GM12878 (cell line): Measurements from ENCODE around the gene LIG4. TPM values are rescaled to one million over a fixed set of nuclear protein-coding genes. Genes with fewer than 3 reads are reported as not detected.

ENCODE experiments used
- ATAC-seq: fragments of 200-7000 bp; cut with Tn5 transposase; 3 replicates; pipeline ENCODE4 v1.9.1; 2020; ENCODE audit warnings: mild to moderate bottlenecking, moderate library complexity
- BruUV-seq: library from RNA; stranded (reverse); fragments of 400-500 nt; replicated peaks from 2 replicates; lab custom pipeline; 2021; lab: Mats Ljungman, UMichigan
- CTCF ChIA-PET: fragments of 300-600 bp; sonication (Branson Sonifier 250); formaldehyde crosslinking; extraction: SDS; loops from one replicate; lab custom pipeline; 2021; ENCODE audit warnings: inconsistent platforms; lab: Yijun Ruan, JAX
- POLR2A ChIA-PET: fragments of 350-600 bp; formaldehyde crosslinking; extraction: SDS; loops from one replicate; lab custom pipeline; 2021; ENCODE audit warnings: inconsistent platforms; lab: Charles Lee
- RAD21 ChIA-PET: fragments of 300-600 bp; sonication (Branson Sonifier 250); formaldehyde crosslinking; loops from one replicate; lab custom pipeline; 2023; ENCODE audit warnings: antibody characterized with exemption; ENCODE audit not compliant: unreplicated experiment; lab: Charles Lee
- SMC1A ChIA-PET: fragments of 300-600 bp; sonication (Branson Sonifier 250); formaldehyde crosslinking; loops from one replicate; lab custom pipeline; 2023; ENCODE audit not compliant: unreplicated experiment, uncharacterized antibody; lab: Charles Lee
- DNase-seq: peaks from one replicate; pipeline ENCODE4 v3.0.0-alpha.2; 2011; ENCODE audit warnings: low read depth, low spot score
- FAIRE-seq: peaks from 3 replicates; lab custom pipeline; 2011; peaks lifted over from hg19 to GRCh38; lab: Jason Lieb, UNC
- H2AFZ ChIP-seq: 2 replicates; pipeline ENCODE4 v1.6.0; 2011; ENCODE audit warnings: low read depth, low read length, control low read depth; ENCODE audit not compliant: control insufficient read depth
- H3K27ac ChIP-seq: 2 replicates; pipeline ENCODE4 v1.5.1; 2011; ENCODE audit warnings: control low read depth; ENCODE audit not compliant: control insufficient read depth, insufficient read depth
- H3K27me3 ChIP-seq, 2 experiments: replicated peaks in 1 of 2; 2 replicates each; pipeline versions ENCODE4 v1.6.0 to v1.6.1; 2011; ENCODE audit warnings: low read length in 1 of 2; ENCODE audit not compliant: control insufficient read depth in 2 of 2, insufficient read depth in 2 of 2
- H3K36me3 ChIP-seq, 2 experiments: 2 replicates each; pipeline ENCODE4 v1.5.1; 2011; ENCODE audit warnings: low read length in 1 of 2; ENCODE audit not compliant: control insufficient read depth in 2 of 2, insufficient read depth in 2 of 2
- H3K4me1 ChIP-seq: 2 replicates; pipeline ENCODE4 v1.6.1; 2011; ENCODE audit warnings: mild to moderate bottlenecking, low read length, moderate library complexity, mixed read lengths; ENCODE audit not compliant: control insufficient read depth, insufficient read depth
- H3K4me2 ChIP-seq: 2 replicates; pipeline ENCODE4 v1.6.0; 2011; ENCODE audit warnings: control low read depth; ENCODE audit not compliant: control insufficient read depth, insufficient read depth
- H3K4me3 ChIP-seq: fragments of 200-600 bp; sonication (generic); 2 replicates; pipeline ENCODE4 v1.5.1; 2016
- H3K79me2 ChIP-seq: 2 replicates; pipeline ENCODE4 v1.6.0; 2011; ENCODE audit warnings: low read length; ENCODE audit not compliant: control insufficient read depth, insufficient read depth
- H3K9ac ChIP-seq: 2 replicates; pipeline ENCODE4 v1.8.0; 2011; ENCODE audit warnings: low read length, control low read depth, mixed read lengths; ENCODE audit not compliant: control insufficient read depth, insufficient read depth
- H3K9me3 ChIP-seq: replicated peaks from 3 replicates; pipeline ENCODE4 v1.5.1; 2011; ENCODE audit warnings: mild to moderate bottlenecking, low read length; ENCODE audit not compliant: control insufficient read depth, insufficient read depth
- H4K20me1 ChIP-seq: 2 replicates; pipeline ENCODE4 v1.6.0; 2011; ENCODE audit not compliant: control insufficient read depth, insufficient read depth
- HDAC2 ChIP-seq: fragments of 200-600 bp; sonication (generic); IDR thresholded peaks from 2 replicates; pipeline ENCODE4 v1.6.1; 2017
- PML ChIP-seq: IDR thresholded peaks from 2 replicates; pipeline ENCODE4 v1.6.1; 2012; ENCODE audit warnings: low read length, inconsistent platforms
- RAD21 ChIP-seq: IDR thresholded peaks from 2 replicates; pipeline ENCODE4 v1.6.1; 2011; ENCODE audit warnings: mild to moderate bottlenecking, low read depth, low read length, moderate library complexity; ENCODE audit not compliant: insufficient read depth
- SMARCA5 ChIP-seq: fragments of 450-650 bp; IDR thresholded peaks from 2 replicates; pipeline ENCODE4 v1.6.1; 2017; ENCODE audit warnings: mild to moderate bottlenecking
- SMC3 ChIP-seq: IDR thresholded peaks from 2 replicates; pipeline ENCODE4 v1.6.1; 2011; ENCODE audit warnings: low read length, improper control_type of control experiment, borderline replicate concordance
- SRF ChIP-seq, 2 experiments: IDR thresholded peaks; 2 replicates each; pipeline ENCODE4 v1.6.1; 2011; ENCODE audit warnings: low read depth in 2 of 2, low read length in 2 of 2, mild to moderate bottlenecking in 1 of 2, moderate library complexity in 1 of 2
- ZNF384 ChIP-seq: IDR thresholded peaks from 2 replicates; pipeline ENCODE4 v1.6.1; 2012; ENCODE audit warnings: low read depth, mild to moderate bottlenecking, low read length, improper control_type of control experiment, borderline replicate concordance
- WGBS: methylation state at CpG from one replicate; pipeline ENCODE4 v1.1.6; 2016; ENCODE audit warnings: low lambda C conversion rate; ENCODE audit not compliant: insufficient replicate concordance, insufficient coverage; ENCODE audit errors: missing lambda C conversion rate; 5-methylcytosine and 5-hydroxymethylcytosine counted together
- in situ Hi-C: fragments of 300-500 bp; cut with MboI; formaldehyde crosslinking; loops from 9 replicates; pipeline ENCODE4 v1.14.3; 2018; ENCODE audit warnings: mixed read lengths
- intact Hi-C: fragments of 100-400 bp; cut with micrococcal nuclease; formaldehyde crosslinking; loops from one replicate; pipeline ENCODE4 v1.14.2; 2022; ENCODE audit not compliant: unreplicated experiment
- polyA plus RNA-seq, 11 experiments: library from polyadenylated mRNA; depleted of rRNA in 4 of 11; unstranded in 6 of 11; stranded (reverse) in 5 of 11; fragments of >200 nt; fragmentation: Nextera tagmentation in 4 of 11; fragmentation: Illumina TruSeq in 1 of 11; extraction: Ambion mirVana in 4 of 11; extraction: Trizol in 1 of 11; gene quantifications; 1 replicate in 1 of 11; 2 replicates in 10 of 11; pipeline versions ENCODE4 v1.2.1 to v1.2.3, GENCODE V29; 2011 to 2016; ENCODE audit warnings: inconsistent platforms in 2 of 11, missing spikeins in 2 of 11, low read depth in 1 of 11
- total RNA-seq, 4 experiments: library from RNA; depleted of rRNA in 3 of 4; stranded (reverse); fragments of >200 nt in 3 of 4; fragmentation: Illumina TruSeq in 1 of 4; extraction: Trizol in 1 of 4; gene quantifications; 2 replicates each; pipeline versions ENCODE4 v1.2.1 to v1.2.3, GENCODE V29; 2013 to 2021

LIG4 gene
- total and polyA plus RNA-seq, 10 of the 15 experiments (the other 5 are each of a cell fraction or from before 2014, with no cell fraction given), result 2.3 to 15.0 (median 8.5) TPM

GRCh38 chr13:108210551-108210950 lies 4.8 kb downstream of the LIG4 start:
- CTCF ChIA-PET, result interaction anchor here (1.5 to 2.8 kb wide), 2 partner anchors 9 to 10 kb away, joined by 5 to 10 read pairs; no protein-coding TSS in a partner anchor
- in situ Hi-C loops, result loop anchor here (25.0 kb wide), 1 partner anchor 1648 kb away; the partner anchor contains the start of gene ARGLU1

GRCh38 chr13:108200781-108201398 lies 14.4 kb downstream of the LIG4 start:
- no peak overlapping the region for H3K4me2 ChIP-seq
- no peak for FAIRE-seq
- H3K27me3 ChIP-seq, result no peaks in the 10 kb centered on the region
- intact Hi-C loops (no loop called here), in situ Hi-C loops (loop anchor here (25.0 kb wide), 1 partner anchor 1639 kb away; the partner anchor contains the start of gene ARGLU1)
- DNase-seq, result no peak
- no peak overlapping the region for H3K27ac ChIP-seq
- H3K9me3 ChIP-seq, result no peaks in the 10 kb centered on the region; the same call in 2 of the 3 replicates
- no peak for TF ChIP-seq HDAC2
- no peak for TF ChIP-seq PML
- TF ChIP-seq SMARCA5, result no peak
- no peak for TF ChIP-seq SMC3
- TF ChIP-seq RAD21, result no peak
- no peak for TF ChIP-seq SRF (IDR thresholded peaks at IDR 0.05; ENCODE audit: low read depth in 2 of 2, low read length in 2 of 2)
- ChIA-PET CTCF (interaction anchor here (1.4 kb wide), 1 partner anchor 9 kb away, joined by 5 read pairs; no protein-coding TSS in a partner anchor), POLR2A (no interaction called here), RAD21 (no interaction called here), SMC1A (interaction anchor here (0.7 to 1.6 kb wide), 3 partner anchors 11 to 1242 kb away, joined by 3 to 6 read pairs (median 3); no protein-coding TSS in a partner anchor)
- BruUV-seq, result no TSS peak
- H4K20me1 ChIP-seq, result no peaks in the 10 kb centered on the region
- no peak overlapping the region for H3K9ac ChIP-seq
- no peak overlapping the region for H3K4me3 ChIP-seq
- ATAC-seq, result no peak
- WGBS, result 81% methylated on average over 1 of the region's 1 CpG
- no peaks in the 10 kb centered on the region for H3K79me2 ChIP-seq
- H3K4me1 ChIP-seq, result no peaks in the 10 kb centered on the region
- H3K36me3 ChIP-seq, result no peaks in the 10 kb centered on the region
- H2AFZ ChIP-seq, result no peak overlapping the region

More at GRCh38 chr13:108210551-108210950, 4.8 kb downstream of the LIG4 start:
- H4K20me1 ChIP-seq, result no peaks in the 10 kb centered on the region
- H3K9ac ChIP-seq, result no peak overlapping the region
- no peak for FAIRE-seq
- H3K36me3 ChIP-seq, result peaks cover 0 to 8% of the 10 kb centered on the region in 2 experiments; a peak in 2 of 4 replicates
- no peak for DNase-seq
- ChIA-PET SMC1A (no interaction called here), POLR2A (no interaction called here), RAD21 (no interaction called here)
- no peak overlapping the region for H3K4me2 ChIP-seq
- H3K9me3 ChIP-seq, result no peaks in the 10 kb centered on the region
- H3K27ac ChIP-seq, result no peak overlapping the region
- H3K27me3 ChIP-seq, result no peaks in the 10 kb centered on the region
- BruUV-seq, result no TSS peak
- peaks cover 5% of the 10 kb centered on the region for H3K79me2 ChIP-seq
- peaks cover 6% of the 10 kb centered on the region; the same call in 1 of the 2 replicates for H3K4me1 ChIP-seq
- no peak overlapping the region for H3K4me3 ChIP-seq
- H2AFZ ChIP-seq, result no peak overlapping the region
- TF ChIP-seq ZNF384, result no peak
- no peak for ATAC-seq
- WGBS, result 77% methylated on average over 2 of the region's 2 CpGs
- intact Hi-C loops, result no loop called here
